ENCODE measurements around the gene ARHGEF10L.
A peak's percentile ranks its signal among the peaks of the same experiment; 100 is the strongest.

The ARHGEF10L gene

DNA sequence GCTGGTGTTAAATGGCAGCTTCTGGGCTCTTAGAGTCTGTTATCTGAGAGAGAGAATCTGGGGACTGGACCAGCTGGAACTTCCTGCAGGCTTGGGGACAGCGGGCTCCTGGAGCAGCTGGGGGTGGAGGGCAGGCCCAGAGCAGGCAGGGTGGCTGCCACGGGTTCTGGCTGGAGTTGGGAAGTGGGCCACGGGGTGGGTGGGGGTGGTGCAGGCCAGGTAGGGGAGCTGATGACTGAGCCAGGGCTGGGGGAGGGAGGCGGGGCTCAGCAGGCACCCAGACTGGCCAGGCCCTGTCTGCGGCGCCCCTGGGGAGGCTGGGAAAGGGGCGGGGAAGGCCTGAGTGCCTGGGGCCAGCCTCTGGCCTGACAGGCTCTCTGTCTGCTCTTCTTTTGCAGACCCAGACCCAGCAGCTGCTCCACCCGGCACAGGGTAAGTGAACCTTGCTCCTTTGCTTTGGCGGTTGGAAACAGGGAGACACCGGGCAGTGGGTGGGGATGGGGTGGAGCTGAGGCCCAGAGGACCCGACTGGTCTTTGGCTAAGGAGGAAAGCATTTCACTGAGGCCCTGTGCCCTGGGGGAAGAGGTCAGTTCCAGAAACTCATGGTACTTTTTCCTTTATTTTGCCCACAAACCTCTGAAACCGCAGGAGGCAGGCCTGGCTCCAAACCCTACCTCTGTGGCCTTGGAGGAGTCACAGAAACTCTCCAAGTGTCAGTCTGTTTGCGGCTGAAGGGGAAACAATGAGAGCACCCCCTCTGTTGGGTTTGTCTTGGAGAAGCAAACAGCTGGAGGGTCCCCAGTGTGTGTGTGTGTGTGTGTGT lies 48.8 kb downstream of the ARHGEF10L start:
- peaks cover 13% of the 10 kb centered on the region for H3K36me3 ChIP-seq (ENCODE audit: control insufficient read depth, insufficient read depth, low read length, severe bottlenecking)
- H3K27me3 ChIP-seq (replicated peaks; ENCODE audit: control insufficient read depth, insufficient read depth, low read length) = no peaks in the 10 kb centered on the region
- peak; percentile 65 for DNase-seq (ENCODE audit: low read depth)
- H3K4me3 ChIP-seq (ENCODE audit: low read length) = peak overlapping the region; percentile 56
- H3K4me1 ChIP-seq (ENCODE audit: control insufficient read depth, insufficient read depth, low read length) = peaks cover 35% of the 10 kb centered on the region
- peak overlapping the region; percentile 73 for H3K9ac ChIP-seq (ENCODE audit: low read length)
- no peaks in the 10 kb centered on the region for H3K9me3 ChIP-seq (ENCODE audit: control insufficient read depth, low read length)

DNA sequence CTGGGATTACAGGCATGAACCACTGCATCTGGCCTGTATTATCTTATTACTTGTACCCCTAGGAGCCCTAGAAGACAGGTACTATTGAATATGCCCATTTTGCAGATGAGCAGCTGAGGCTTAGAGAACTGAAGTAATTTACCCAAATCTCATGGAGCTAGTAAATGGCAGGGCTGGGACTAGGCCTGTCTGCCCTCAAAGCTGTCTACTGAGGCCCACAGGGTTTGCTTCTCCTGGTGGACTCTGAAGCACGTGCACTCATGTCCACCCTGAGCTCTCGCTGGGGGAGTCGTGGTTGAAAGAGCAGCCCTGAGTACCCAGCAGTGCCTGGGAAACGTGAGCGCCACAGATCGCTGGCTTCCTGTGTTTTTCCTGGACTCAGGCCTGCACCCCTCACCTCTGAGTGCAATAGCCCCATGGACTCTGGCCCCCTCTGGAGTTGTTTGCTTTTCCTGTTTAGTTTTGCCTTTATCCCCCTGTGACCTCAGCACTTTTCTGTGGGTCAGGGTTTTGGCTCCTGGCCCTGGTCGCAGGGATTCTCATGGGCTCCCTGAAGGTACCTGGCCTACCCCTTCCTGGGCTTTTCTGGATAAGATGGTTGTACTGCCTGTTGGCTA lies 52.4 kb downstream of the ARHGEF10L start:
- Histone ChIP-seq H3K36me3 (ENCODE audit: control insufficient read depth, insufficient read depth, low read length, severe bottlenecking) (peaks cover 8% of the 10 kb centered on the region), H3K9me3 (ENCODE audit: control insufficient read depth, low read length) (no peaks in the 10 kb centered on the region), H3K9ac (ENCODE audit: low read length) (no peak overlapping the region), H3K4me3 (ENCODE audit: low read length) (no peak overlapping the region), H3K4me1 (ENCODE audit: control insufficient read depth, insufficient read depth, low read length) (peaks cover 46% of the 10 kb centered on the region), H3K27me3 (replicated peaks; ENCODE audit: control insufficient read depth, insufficient read depth, low read length) (no peaks in the 10 kb centered on the region)
- DNase-seq (ENCODE audit: low read depth) = no peak

DNA sequence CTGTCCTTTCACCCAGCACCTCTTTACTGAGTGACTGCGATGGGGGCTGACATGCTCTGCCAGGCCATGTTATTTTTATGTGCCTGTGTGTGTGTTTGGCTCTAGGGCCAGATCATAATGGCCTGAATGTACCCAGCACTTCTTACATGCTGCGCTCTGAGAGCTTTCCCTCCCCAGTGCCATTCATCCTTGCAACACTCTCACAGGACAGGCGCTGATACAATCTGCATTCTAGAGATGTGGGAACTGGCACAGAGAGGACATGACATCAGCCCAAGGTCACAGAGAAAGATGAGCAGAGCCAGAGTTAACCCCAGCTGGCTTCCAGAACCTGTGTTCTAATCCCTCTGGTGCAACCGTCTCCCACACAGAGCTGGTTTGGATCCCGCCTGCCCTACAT lies 54.5 kb downstream of the ARHGEF10L start:
- H3K9me3 ChIP-seq (ENCODE audit: control insufficient read depth, low read length) = no peaks in the 10 kb centered on the region
- peaks cover 8% of the 10 kb centered on the region for H3K36me3 ChIP-seq (ENCODE audit: control insufficient read depth, insufficient read depth, low read length, severe bottlenecking)
- peak; percentile 14 for DNase-seq (ENCODE audit: low read depth)
- peak overlapping the region; percentile 18 for H3K9ac ChIP-seq (ENCODE audit: low read length)
- H3K4me3 ChIP-seq (ENCODE audit: low read length) = no peak overlapping the region
- H3K27me3 ChIP-seq (replicated peaks; ENCODE audit: control insufficient read depth, insufficient read depth, low read length) = no peaks in the 10 kb centered on the region
- H3K4me1 ChIP-seq (ENCODE audit: control insufficient read depth, insufficient read depth, low read length) = peaks cover 27% of the 10 kb centered on the region

DNA sequence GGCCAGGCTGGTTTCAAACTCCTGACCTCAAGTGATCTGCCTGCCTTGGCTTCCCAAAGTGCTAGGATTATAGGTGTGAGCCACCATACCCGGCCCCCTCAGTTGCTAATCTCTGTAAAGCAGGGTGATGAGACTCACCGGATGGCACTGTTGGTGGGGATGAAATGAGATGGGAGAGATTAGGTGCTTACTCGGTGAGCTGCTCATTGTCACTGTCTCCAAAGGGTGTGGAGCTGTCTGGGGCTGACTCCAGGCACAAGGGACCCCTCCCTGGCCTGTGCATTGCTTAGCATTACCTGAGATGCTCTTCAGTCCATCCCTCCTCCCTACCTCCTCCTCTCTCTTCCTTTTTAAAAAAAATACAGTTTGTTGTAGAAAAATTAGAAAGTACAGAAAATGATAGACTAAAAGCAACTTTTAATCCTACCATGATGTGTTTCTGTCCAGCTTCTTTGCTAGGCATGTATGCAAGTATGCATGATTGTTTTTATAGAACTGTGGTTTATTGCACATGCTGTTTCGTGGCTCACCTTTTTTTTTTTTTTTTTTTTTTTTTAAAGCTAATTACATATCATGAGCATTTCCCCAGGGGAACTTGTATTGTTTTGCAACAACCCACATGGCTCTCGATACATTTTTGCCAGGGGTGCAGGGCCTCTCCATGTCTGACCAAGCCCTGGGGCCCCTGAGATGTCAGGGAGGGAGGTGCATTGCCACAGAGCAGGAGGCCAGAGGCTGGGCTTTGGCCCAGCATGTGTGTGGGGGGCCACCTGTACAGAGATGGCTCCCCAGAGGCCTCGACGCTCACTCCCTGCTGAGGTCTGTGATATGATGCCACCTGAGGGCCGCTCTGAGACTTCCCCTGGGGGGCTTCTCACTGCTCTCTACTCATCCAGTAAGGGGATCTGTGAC lies 55.4 kb downstream of the ARHGEF10L start:
- DNase-seq (ENCODE audit: low read depth) = peak; percentile 88
- Histone ChIP-seq H3K4me3 (ENCODE audit: low read length) (no peak overlapping the region), H3K4me1 (ENCODE audit: control insufficient read depth, insufficient read depth, low read length) (peaks cover 24% of the 10 kb centered on the region), H3K27me3 (replicated peaks; ENCODE audit: control insufficient read depth, insufficient read depth, low read length) (no peaks in the 10 kb centered on the region), H3K9ac (ENCODE audit: low read length) (peak overlapping the region; percentile 16), H3K9me3 (ENCODE audit: control insufficient read depth, low read length) (no peaks in the 10 kb centered on the region), H3K36me3 (ENCODE audit: control insufficient read depth, insufficient read depth, low read length, severe bottlenecking) (peaks cover 8% of the 10 kb centered on the region)

DNA sequence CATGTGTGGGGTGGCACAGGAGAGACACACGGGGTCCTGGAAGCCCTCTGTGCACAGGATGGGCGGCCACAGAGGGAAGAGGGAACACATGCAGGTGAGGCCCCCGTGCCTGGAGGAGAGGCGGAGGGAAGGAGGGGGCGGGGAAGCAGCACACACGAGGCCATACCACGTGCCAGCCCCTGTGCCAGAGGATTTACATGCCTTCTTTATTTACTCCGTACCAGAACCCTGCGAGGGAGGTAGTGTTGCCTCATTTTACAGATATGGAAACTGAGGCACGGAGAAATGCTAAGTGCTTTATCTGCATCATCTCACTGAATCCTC lies 56.1 kb downstream of the ARHGEF10L start:
- Histone ChIP-seq H3K9ac (ENCODE audit: low read length) (no peak overlapping the region), H3K36me3 (ENCODE audit: control insufficient read depth, insufficient read depth, low read length, severe bottlenecking) (peaks cover 8% of the 10 kb centered on the region), H3K27me3 (replicated peaks; ENCODE audit: control insufficient read depth, insufficient read depth, low read length) (no peaks in the 10 kb centered on the region), H3K4me1 (ENCODE audit: control insufficient read depth, insufficient read depth, low read length) (peaks cover 24% of the 10 kb centered on the region), H3K9me3 (ENCODE audit: control insufficient read depth, low read length) (no peaks in the 10 kb centered on the region), H3K4me3 (ENCODE audit: low read length) (no peak overlapping the region)
- DNase-seq (ENCODE audit: low read depth) = no peak

DNA sequence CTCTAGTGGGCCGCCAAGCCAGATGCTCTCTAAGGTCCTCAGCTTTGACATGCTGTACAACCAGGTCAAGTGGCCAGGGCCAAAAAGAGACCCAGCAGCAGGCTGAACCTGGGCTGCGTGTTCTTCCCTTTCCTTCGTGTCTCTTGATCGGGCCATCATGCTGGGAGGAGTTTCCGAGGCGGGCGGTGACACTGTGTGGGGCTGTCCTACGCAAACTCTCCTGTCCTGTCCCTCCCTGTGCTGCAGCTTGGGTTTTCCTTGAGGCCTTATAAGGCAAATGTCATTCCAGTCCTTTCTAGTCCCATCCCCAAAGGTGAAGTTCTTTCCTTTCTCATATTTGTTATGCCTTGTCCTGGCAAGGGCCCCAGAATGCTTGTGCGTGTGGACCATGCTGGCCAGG lies 56.7 kb downstream of the ARHGEF10L start:
- DNase-seq (ENCODE audit: low read depth) = no peak
- H3K36me3 ChIP-seq (ENCODE audit: control insufficient read depth, insufficient read depth, low read length, severe bottlenecking) = peaks cover 5% of the 10 kb centered on the region

DNA sequence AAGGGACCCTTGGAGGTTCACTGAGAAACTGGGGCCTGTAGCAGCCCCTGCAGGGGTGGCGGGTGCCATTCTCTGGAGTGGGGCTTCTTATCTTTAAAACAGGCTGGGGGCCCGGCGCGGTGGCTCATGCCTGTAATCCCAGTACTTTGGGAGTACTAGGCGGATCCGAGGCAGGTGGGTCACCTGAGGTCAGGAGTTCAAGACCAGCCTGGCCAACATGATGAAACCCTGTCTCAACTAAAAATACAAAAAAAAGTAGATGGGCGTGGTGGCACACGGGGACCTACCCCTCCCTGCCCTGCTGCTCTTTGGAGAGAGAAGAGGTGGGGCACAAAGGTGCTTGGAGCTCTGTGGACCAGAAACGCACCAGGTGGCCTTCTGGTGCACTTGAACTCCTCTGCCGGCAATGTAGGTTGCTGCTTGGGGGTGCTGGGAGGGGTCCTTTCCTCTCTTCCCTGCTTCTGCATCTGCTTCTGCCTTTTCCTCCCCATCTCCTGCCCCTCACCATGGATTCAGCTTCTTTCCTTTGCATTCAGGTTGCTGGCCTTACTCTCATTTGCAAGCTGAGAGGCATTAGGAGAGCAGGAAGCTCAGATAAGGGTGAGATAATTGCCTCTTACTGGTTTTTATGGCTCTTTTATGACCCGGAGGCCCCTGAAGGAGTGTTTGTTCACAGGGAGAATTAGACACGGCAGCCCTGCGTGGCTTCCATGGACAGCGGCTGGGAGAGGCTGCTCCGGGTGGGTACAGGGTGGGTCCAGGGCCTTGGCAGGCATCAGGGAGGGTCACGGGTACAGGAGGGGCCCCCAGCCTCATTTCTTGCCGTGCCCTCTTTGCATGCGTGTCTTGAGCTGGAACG lies 57.4 kb downstream of the ARHGEF10L start:
- Histone ChIP-seq H3K9ac (ENCODE audit: low read length) (no peak overlapping the region), H3K9me3 (ENCODE audit: control insufficient read depth, low read length) (no peaks in the 10 kb centered on the region), H3K36me3 (ENCODE audit: control insufficient read depth, insufficient read depth, low read length, severe bottlenecking) (peaks cover 5% of the 10 kb centered on the region), H3K4me3 (ENCODE audit: low read length) (no peak overlapping the region), H3K27me3 (replicated peaks; ENCODE audit: control insufficient read depth, insufficient read depth, low read length) (no peaks in the 10 kb centered on the region), H3K4me1 (ENCODE audit: control insufficient read depth, insufficient read depth, low read length) (peaks cover 24% of the 10 kb centered on the region)
- DNase-seq (ENCODE audit: low read depth) = no peak

More for the DNA sequence above, 56.7 kb downstream of the ARHGEF10L start:
- H3K4me3 ChIP-seq (ENCODE audit: low read length) = no peak overlapping the region
- no peaks in the 10 kb centered on the region for H3K27me3 ChIP-seq (replicated peaks; ENCODE audit: control insufficient read depth, insufficient read depth, low read length)
- no peak overlapping the region for H3K9ac ChIP-seq (ENCODE audit: low read length)
- H3K9me3 ChIP-seq (ENCODE audit: control insufficient read depth, low read length) = no peaks in the 10 kb centered on the region
- H3K4me1 ChIP-seq (ENCODE audit: control insufficient read depth, insufficient read depth, low read length) = peaks cover 24% of the 10 kb centered on the region

DNA sequence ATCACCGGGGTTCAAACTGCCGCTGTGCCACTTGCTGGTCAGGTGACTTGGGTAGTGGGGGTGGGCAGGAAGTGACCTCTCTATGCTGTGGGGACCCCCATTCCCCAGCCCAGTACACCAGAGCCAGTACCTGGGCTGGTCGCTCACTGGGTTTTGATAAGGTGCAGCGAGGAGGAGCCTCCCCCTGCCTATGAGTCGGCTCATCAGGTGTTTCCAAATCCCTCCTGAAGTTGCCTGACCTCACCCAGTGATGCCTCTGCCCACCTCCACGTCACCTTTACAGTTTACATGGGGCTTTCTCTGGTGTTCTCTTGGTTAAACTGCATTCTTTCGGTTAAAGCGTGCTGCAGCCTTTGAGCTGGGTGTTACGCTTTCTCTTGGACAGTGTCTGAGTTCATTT lies 58.2 kb downstream of the ARHGEF10L start:
- no peaks in the 10 kb centered on the region for H3K9me3 ChIP-seq (ENCODE audit: control insufficient read depth, low read length)

DNA sequence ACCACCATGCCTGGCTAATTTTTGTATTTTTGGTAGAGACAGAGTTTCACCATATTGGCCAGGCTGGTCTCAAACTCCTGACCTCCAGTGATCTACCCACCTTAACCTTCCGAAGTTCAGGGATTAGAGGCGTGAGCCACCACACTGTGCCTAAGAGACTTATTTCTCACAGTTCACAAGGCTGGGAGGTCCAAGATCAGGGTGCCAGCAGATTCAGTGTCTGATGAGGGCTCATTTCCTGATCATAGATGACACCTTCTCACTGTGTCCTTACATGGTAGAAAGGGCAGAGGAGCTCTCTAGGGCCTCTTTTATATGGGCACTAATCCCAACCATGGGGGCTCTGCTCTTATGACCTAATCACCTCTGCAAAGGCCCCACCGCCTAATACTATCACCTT lies 58.8 kb downstream of the ARHGEF10L start:
- H3K36me3 ChIP-seq (ENCODE audit: control insufficient read depth, insufficient read depth, low read length, severe bottlenecking) = peaks cover 1% of the 10 kb centered on the region
- no peak overlapping the region for H3K9ac ChIP-seq (ENCODE audit: low read length)
- no peak for DNase-seq (ENCODE audit: low read depth)

More for the DNA sequence above, 58.2 kb downstream of the ARHGEF10L start:
- Histone ChIP-seq H3K9ac (ENCODE audit: low read length) (no peak overlapping the region), H3K27me3 (replicated peaks; ENCODE audit: control insufficient read depth, insufficient read depth, low read length) (no peaks in the 10 kb centered on the region), H3K36me3 (ENCODE audit: control insufficient read depth, insufficient read depth, low read length, severe bottlenecking) (peaks cover 5% of the 10 kb centered on the region), H3K4me1 (ENCODE audit: control insufficient read depth, insufficient read depth, low read length) (peaks cover 24% of the 10 kb centered on the region), H3K4me3 (ENCODE audit: low read length) (no peak overlapping the region)
- no peak for DNase-seq (ENCODE audit: low read depth)

DNA sequence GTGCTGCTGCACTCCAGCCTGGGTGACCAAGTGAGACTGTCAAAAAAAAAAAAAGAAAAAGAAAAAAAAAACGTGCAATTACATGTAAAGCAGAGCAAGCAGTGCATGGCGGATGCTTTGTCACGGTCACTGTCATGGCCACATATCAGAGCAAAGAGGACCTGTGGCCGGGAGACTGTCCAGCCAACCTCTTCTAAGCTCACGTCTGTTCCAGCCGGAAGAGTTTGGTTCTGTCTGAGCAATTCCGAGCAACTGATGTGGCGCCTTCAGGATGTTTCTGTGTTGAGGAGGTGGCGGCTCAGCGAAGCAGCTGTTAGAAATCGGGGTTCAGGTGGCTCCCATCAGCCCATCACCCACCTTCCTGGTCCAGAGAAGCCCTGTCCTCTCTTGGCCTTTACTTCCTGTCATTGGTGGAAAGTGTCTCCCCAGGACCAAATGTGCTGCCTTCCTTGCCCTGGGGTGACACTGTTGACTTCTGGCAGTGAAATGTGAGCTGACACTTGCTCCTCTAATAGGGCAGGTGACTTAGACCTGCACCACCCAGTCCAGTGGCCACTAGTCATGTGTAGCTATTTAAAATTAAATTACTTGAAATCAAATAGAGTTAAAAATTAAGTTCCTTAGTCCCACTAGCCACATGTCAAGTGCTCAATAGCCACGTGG lies 59.9 kb downstream of the ARHGEF10L start:
- Histone ChIP-seq H3K9me3 (ENCODE audit: control insufficient read depth, low read length) (no peaks in the 10 kb centered on the region), H3K27me3 (replicated peaks; ENCODE audit: control insufficient read depth, insufficient read depth, low read length) (no peaks in the 10 kb centered on the region), H3K4me3 (ENCODE audit: low read length) (no peak overlapping the region), H3K4me1 (ENCODE audit: control insufficient read depth, insufficient read depth, low read length) (peaks cover 14% of the 10 kb centered on the region), H3K36me3 (ENCODE audit: control insufficient read depth, insufficient read depth, low read length, severe bottlenecking) (peaks cover 3% of the 10 kb centered on the region), H3K9ac (ENCODE audit: low read length) (no peak overlapping the region)
- DNase-seq (ENCODE audit: low read depth) = no peak

More for the DNA sequence above, 58.8 kb downstream of the ARHGEF10L start:
- H3K4me3 ChIP-seq (ENCODE audit: low read length) = no peak overlapping the region
- H3K27me3 ChIP-seq (replicated peaks; ENCODE audit: control insufficient read depth, insufficient read depth, low read length) = no peaks in the 10 kb centered on the region
- no peaks in the 10 kb centered on the region for H3K9me3 ChIP-seq (ENCODE audit: control insufficient read depth, low read length)
- H3K4me1 ChIP-seq (ENCODE audit: control insufficient read depth, insufficient read depth, low read length) = peaks cover 24% of the 10 kb centered on the region

Data from adipocyte (in vitro differentiated cells).